ENCODE measurements around the gene MEAF6. TPM values are rescaled to one million over a fixed set of nuclear protein-coding genes. Genes with fewer than 3 reads are reported as not detected.

Gene MEAF6
- total RNA-seq, 1 donor from 2014 or later: 127 TPM

- peak overlapping the region; percentile 34 for H3K4me3 Mint-ChIP-seq
These were observed 42.3 kb downstream of the MEAF6 start for GRCh38 chr1:37472281-37472680.

DNA sequence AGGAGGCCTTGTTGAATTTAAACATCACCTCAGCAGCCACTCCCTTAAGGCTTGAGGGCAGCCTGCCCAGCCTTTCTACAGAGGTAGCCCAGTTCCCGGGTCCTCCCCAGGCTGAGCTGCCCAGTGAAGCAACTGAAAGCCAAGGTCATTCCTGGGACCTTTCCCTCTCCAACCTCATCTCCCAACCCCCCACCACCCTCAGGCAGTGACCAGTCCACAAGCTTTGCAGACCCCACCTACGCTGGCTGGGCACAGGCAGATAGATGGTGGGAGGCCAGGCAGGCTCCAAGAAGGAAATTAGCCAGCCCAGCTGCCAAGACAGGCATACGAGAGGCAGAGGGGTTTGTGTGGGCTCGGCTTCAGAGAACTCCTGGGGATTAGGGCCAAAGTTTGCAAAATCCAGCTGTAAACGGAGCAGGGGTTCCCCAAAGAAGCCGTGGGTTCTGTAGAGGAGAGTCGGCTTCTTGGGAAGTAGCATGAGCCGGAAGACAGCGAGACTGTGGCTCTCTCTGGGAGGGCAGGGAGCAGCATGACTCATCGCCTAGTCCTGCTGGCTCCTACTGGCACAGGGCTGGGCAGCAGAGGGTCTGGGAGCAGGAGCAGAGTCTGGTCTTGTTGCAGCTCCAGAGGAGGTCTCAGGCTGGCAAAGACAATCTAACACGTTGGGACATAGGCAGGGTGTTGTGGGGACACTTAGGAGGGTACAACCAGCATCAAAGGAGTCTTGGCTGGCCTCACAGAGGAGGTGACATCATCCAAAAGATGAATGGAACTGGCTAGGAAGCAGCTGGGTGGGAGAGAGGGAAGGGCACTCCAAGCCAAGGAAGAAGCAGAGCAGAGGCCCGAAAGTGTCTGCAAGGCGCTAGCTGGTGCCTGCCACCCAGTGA, 43.0 kb downstream of the MEAF6 start:
- peaks cover 11% of the 10 kb centered on the region for H3K4me1 ChIP-seq
- H3K36me3 Mint-ChIP-seq: no peaks in the 10 kb centered on the region
- H2AFZ ChIP-seq (replicated peaks): peak overlapping the region; percentile 11
- no peak overlapping the region for H3K4me2 ChIP-seq
- no peaks in the 10 kb centered on the region for H3K9me3 ChIP-seq (ENCODE audit: low read depth)
- peak overlapping the region; percentile 37 for H3K27ac Mint-ChIP-seq
- no peaks in the 10 kb centered on the region for H4K20me1 ChIP-seq (ENCODE audit: low read depth)
- H3K9ac ChIP-seq: no peak overlapping the region
- no peak overlapping the region for H3K4me3 Mint-ChIP-seq
- peaks cover 23% of the 10 kb centered on the region for H3K27me3 Mint-ChIP-seq (ENCODE audit: insufficient read depth, low read depth)
- H3K27ac ChIP-seq: no peak overlapping the region
- peaks cover 36% of the 10 kb centered on the region for H3K27me3 ChIP-seq
- H3K36me3 ChIP-seq: no peaks in the 10 kb centered on the region
- H3K9me3 Mint-ChIP-seq: no peaks in the 10 kb centered on the region
- H3K4me1 Mint-ChIP-seq: peaks cover 33% of the 10 kb centered on the region
- TF ChIP-seq, protein P1, sequence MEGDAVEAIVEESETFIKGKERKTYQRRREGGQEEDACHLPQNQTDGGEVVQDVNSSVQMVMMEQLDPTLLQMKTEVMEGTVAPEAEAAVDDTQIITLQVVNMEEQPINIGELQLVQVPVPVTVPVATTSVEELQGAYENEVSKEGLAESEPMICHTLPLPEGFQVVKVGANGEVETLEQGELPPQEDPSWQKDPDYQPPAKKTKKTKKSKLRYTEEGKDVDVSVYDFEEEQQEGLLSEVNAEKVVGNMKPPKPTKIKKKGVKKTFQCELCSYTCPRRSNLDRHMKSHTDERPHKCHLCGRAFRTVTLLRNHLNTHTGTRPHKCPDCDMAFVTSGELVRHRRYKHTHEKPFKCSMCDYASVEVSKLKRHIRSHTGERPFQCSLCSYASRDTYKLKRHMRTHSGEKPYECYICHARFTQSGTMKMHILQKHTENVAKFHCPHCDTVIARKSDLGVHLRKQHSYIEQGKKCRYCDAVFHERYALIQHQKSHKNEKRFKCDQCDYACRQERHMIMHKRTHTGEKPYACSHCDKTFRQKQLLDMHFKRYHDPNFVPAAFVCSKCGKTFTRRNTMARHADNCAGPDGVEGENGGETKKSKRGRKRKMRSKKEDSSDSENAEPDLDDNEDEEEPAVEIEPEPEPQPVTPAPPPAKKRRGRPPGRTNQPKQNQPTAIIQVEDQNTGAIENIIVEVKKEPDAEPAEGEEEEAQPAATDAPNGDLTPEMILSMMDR (IDR thresholded peaks at IDR 0.05): no peak
- no peak for TF ChIP-seq EZH2phosphoT487 (IDR thresholded peaks at IDR 0.05)
- no peak for TF ChIP-seq EZH2 (IDR thresholded peaks at IDR 0.05)
- H3K4me3 ChIP-seq: no peak overlapping the region
- peaks cover 4% of the 10 kb centered on the region for H3F3A ChIP-seq (ENCODE audit: low read depth)
- peak; percentile 28 for DNase-seq (ENCODE audit: low spot score)
- H3K79me2 ChIP-seq (ENCODE audit: low read depth): no peaks in the 10 kb centered on the region

More at GRCh38 chr1:37472281-37472680, 42.3 kb downstream of the MEAF6 start:
- Mint-ChIP-seq H3K4me1 (peaks cover 39% of the 10 kb centered on the region), H3K27ac (no peak overlapping the region), H3K27me3 (ENCODE audit: insufficient read depth, low read depth) (peaks cover 23% of the 10 kb centered on the region), H3K36me3 (no peaks in the 10 kb centered on the region), H3K9me3 (no peaks in the 10 kb centered on the region)
- H3K27me3 ChIP-seq: peaks cover 36% of the 10 kb centered on the region
- H4K20me1 ChIP-seq (ENCODE audit: low read depth): no peaks in the 10 kb centered on the region
- no peaks in the 10 kb centered on the region for H3K36me3 ChIP-seq
- H3K27ac ChIP-seq: no peak overlapping the region
- H3K4me1 ChIP-seq: peaks cover 11% of the 10 kb centered on the region
- H3F3A ChIP-seq (ENCODE audit: low read depth): peaks cover 4% of the 10 kb centered on the region
- H3K4me2 ChIP-seq: no peak overlapping the region
- no peaks in the 10 kb centered on the region for H3K79me2 ChIP-seq (ENCODE audit: low read depth)
- TF ChIP-seq EZH2phosphoT487 (IDR thresholded peaks at IDR 0.05) (no peak), EZH2 (IDR thresholded peaks at IDR 0.05) (no peak)
- TF ChIP-seq, protein P1 (IDR thresholded peaks at IDR 0.05): no peak
- H3K9ac ChIP-seq: no peak overlapping the region
- no peak for DNase-seq (ENCODE audit: low spot score)
- H3K9me3 ChIP-seq (ENCODE audit: low read depth): no peaks in the 10 kb centered on the region
- H2AFZ ChIP-seq (replicated peaks): no peak overlapping the region
- no peak overlapping the region for H3K4me3 ChIP-seq

GRCh38 chr1:37469386-37469785, 45.2 kb downstream of the MEAF6 start:
- H3K4me1 Mint-ChIP-seq: peaks cover 25% of the 10 kb centered on the region
- H3K27me3 ChIP-seq: peaks cover 30% of the 10 kb centered on the region
- no peaks in the 10 kb centered on the region for H3K36me3 ChIP-seq
- no peak overlapping the region for H3K4me3 Mint-ChIP-seq
- no peak overlapping the region for H3K4me2 ChIP-seq
- H3K27ac ChIP-seq: no peak overlapping the region
- H2AFZ ChIP-seq (replicated peaks): no peak overlapping the region
- H3K4me1 ChIP-seq: peaks cover 8% of the 10 kb centered on the region
- peaks cover 23% of the 10 kb centered on the region for H3K27me3 Mint-ChIP-seq (ENCODE audit: insufficient read depth, low read depth)
- no peak overlapping the region for H3K27ac Mint-ChIP-seq
- H3K4me3 ChIP-seq: no peak overlapping the region
- H3K9me3 ChIP-seq (ENCODE audit: low read depth): no peaks in the 10 kb centered on the region
- no peaks in the 10 kb centered on the region for H3K79me2 ChIP-seq (ENCODE audit: low read depth)
- peaks cover 4% of the 10 kb centered on the region for H3F3A ChIP-seq (ENCODE audit: low read depth)
- H3K36me3 Mint-ChIP-seq: no peaks in the 10 kb centered on the region
- H3K9ac ChIP-seq: no peak overlapping the region
- DNase-seq (ENCODE audit: low spot score): no peak
- TF ChIP-seq EZH2phosphoT487 (IDR thresholded peaks at IDR 0.05): no peak
- H4K20me1 ChIP-seq (ENCODE audit: low read depth): no peaks in the 10 kb centered on the region
- H3K9me3 Mint-ChIP-seq: no peaks in the 10 kb centered on the region

DNA sequence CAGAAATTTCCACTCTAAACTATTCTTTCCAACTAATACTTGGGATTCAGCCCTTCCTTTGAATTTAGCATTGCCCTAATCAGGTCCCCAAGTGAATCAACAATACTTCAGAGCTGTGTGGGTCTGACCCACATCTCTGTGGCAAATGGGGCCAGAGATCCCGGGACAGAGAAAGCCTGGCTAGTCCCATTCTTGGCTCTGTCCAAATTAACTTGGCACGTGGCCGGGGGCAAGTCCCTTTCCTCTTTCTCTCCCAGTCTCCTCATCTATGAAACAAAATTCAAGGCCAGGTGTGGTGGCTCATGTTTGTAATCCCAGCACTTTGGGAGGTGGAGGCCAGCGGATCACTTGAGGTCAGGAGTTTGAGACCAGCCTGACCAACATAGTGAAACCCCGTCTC, 46.5 kb downstream of the MEAF6 start:
- H3K4me2 ChIP-seq: no peak overlapping the region
- H4K20me1 ChIP-seq (ENCODE audit: low read depth): no peaks in the 10 kb centered on the region
- H3K9ac ChIP-seq: no peak overlapping the region
- Mint-ChIP-seq H3K4me3 (no peak overlapping the region), H3K27me3 (ENCODE audit: insufficient read depth, low read depth) (peaks cover 17% of the 10 kb centered on the region), H3K27ac (no peak overlapping the region), H3K9me3 (no peaks in the 10 kb centered on the region), H3K36me3 (no peaks in the 10 kb centered on the region), H3K4me1 (peaks cover 18% of the 10 kb centered on the region)
- no peaks in the 10 kb centered on the region for H3K9me3 ChIP-seq (ENCODE audit: low read depth)
- H3K79me2 ChIP-seq (ENCODE audit: low read depth): no peaks in the 10 kb centered on the region
- H3F3A ChIP-seq (ENCODE audit: low read depth): peaks cover 4% of the 10 kb centered on the region
- H3K36me3 ChIP-seq: no peaks in the 10 kb centered on the region
- H3K27ac ChIP-seq: no peak overlapping the region
- peaks cover 18% of the 10 kb centered on the region for H3K27me3 ChIP-seq
- H3K4me3 ChIP-seq: no peak overlapping the region
- TF ChIP-seq, protein P1 (IDR thresholded peaks at IDR 0.05): no peak
- TF ChIP-seq EZH2phosphoT487 (IDR thresholded peaks at IDR 0.05) (no peak), EZH2 (IDR thresholded peaks at IDR 0.05) (no peak)
- DNase-seq (ENCODE audit: low spot score): no peak
- H2AFZ ChIP-seq (replicated peaks): no peak overlapping the region
- H3K4me1 ChIP-seq: peaks cover 8% of the 10 kb centered on the region
